Left lung (tissue), 10 donors: ENCODE data around the gene FAM89B. TPM values are rescaled to one million over a fixed set of nuclear protein-coding genes. Genes with fewer than 3 reads are reported as not detected.

ENCODE experiments used
- ATAC-seq: fragments of 200-7000 bp; cut with Tn5 transposase; one replicate; pipeline ENCODE4 v1.9.1; 2020; ENCODE audit warnings: moderate library complexity
- DNase-seq, 4 donors: peaks; one replicate each; pipeline ENCODE4 v3.0.0-alpha.2; 2013 to 2020
- H3K27ac ChIP-seq, 2 donors: fragments of 200-600 bp; sonication (generic) in 1 of 2; one replicate each; pipeline versions ENCODE4 v1.5.0 to v1.8.0; 2020 to 2021
- H3K27me3 ChIP-seq, 2 donors: fragments of 200-600 bp; sonication (generic) in 1 of 2; one replicate each; pipeline versions ENCODE4 v1.5.0 to v1.8.0; 2020 to 2021
- H3K36me3 ChIP-seq, 2 donors: fragments of 200-600 bp; sonication (generic) in 1 of 2; one replicate each; pipeline versions ENCODE4 v1.5.0 to v1.8.0; 2020 to 2021
- H3K4me1 ChIP-seq, 2 donors: fragments of 200-600 bp; one replicate each; pipeline ENCODE4 v1.8.0; 2021
- H3K4me3 ChIP-seq, 2 donors: fragments of 200-600 bp; sonication (generic) in 1 of 2; one replicate each; pipeline versions ENCODE4 v1.5.0 to v1.8.0; 2020 to 2021; ENCODE audit warnings: mild to moderate bottlenecking in 1 of 2
- H3K9me3 ChIP-seq, 2 donors: fragments of 200-600 bp; sonication (generic) in 1 of 2; one replicate each; pipeline versions ENCODE4 v1.5.0 to v1.8.0; 2020 to 2021
- intact Hi-C, 2 donors: fragments of 100-400 bp; cut with DNase I; formaldehyde crosslinking; loops; one replicate each; pipeline versions ENCODE4 v1.11.2 to v1.14.2; 2022
- polyA plus RNA-seq, 6 donors: library from polyadenylated mRNA; unstranded; fragments of 120-200 nt; gene quantifications; one replicate each; pipeline ENCODE4 v1.2.1, GENCODE V29; 2013; ENCODE audit not compliant: insufficient read length in 6 of 6
- total RNA-seq, 2 donors: library from RNA; stranded (reverse); fragmentation: NEBNext Ultra II Directional; extraction: Animal tissue kit (Norgen Biotek cat#: 25700); gene quantifications; one replicate each; pipeline ENCODE4 v1.2.1, GENCODE V29; 2021
- TF ChIP-seq, protein P1 (sequence below), 2 donors: fragments of 200-600 bp; sonication (generic) in 1 of 2; IDR thresholded peaks; one replicate each; pipeline versions ENCODE4 v1.5.0 to v1.8.0; 2021; ENCODE audit warnings: antibody characterized with exemption in 2 of 2
- donor health status: DM: no; HTN: yes; CAD: no.
- donor health status: DM: no; HTN: no; CAD: no.

Gene FAM89B
- total and polyA plus RNA-seq, 8 donors, result 20.7 to 57.5 (median 34.9) TPM

DNA sequence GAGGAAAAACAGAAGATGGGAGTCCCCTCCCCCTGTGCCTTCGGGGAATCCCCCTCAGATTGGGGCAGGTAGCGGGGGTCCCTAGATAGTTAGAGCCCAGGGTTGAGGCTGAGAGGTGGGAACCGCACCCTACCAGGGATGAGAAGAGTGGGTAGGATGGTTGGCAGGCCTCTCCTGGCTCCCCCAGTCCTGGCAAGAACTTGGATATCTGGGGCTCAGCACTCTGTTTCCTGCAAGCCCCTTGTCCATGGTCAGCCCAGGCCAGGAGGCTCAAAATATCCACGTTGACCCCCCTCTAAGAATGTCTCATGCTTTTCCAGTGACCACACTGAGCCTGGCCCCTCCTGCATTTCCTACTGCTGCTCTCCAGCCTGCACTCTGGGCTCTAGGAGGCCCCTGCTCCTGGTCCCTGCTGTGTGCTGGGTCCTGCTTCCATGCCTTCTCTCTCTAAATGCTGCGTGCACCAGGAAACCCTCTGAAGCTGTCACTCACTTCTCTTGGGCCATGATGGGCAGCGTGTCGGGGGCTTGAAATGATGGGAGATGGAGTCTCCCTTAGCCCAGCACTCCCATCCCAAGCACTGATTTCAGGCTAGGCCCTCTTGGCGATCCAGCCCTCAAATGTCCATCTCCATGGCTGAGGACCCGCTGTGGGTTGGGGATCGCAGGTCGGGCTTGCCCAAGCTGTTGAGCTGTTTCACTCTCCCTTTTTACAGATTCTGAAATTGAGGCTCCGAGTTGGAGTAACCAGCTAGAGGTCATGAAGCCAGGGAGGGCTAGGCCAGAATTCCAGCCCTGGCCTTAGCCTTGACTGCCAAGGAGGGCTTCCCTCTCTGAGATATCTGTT, 39.6 kb downstream of the FAM89B start:
- peak overlapping the region; percentile 84 to 89 for H3K27ac ChIP-seq
- DNase-seq, result no peak
- H3K36me3 ChIP-seq, result peaks cover 0 to 34% of the 10 kb centered on the region in 2 donors
- H3K27me3 ChIP-seq, result no peaks in the 10 kb centered on the region
- peak overlapping the region; percentile 68 to 72 for H3K4me3 ChIP-seq
- no peak for ATAC-seq
- TF ChIP-seq, protein P1, sequence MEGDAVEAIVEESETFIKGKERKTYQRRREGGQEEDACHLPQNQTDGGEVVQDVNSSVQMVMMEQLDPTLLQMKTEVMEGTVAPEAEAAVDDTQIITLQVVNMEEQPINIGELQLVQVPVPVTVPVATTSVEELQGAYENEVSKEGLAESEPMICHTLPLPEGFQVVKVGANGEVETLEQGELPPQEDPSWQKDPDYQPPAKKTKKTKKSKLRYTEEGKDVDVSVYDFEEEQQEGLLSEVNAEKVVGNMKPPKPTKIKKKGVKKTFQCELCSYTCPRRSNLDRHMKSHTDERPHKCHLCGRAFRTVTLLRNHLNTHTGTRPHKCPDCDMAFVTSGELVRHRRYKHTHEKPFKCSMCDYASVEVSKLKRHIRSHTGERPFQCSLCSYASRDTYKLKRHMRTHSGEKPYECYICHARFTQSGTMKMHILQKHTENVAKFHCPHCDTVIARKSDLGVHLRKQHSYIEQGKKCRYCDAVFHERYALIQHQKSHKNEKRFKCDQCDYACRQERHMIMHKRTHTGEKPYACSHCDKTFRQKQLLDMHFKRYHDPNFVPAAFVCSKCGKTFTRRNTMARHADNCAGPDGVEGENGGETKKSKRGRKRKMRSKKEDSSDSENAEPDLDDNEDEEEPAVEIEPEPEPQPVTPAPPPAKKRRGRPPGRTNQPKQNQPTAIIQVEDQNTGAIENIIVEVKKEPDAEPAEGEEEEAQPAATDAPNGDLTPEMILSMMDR (IDR thresholded peaks at IDR 0.05), result no peak
- intact Hi-C loops, result no loop called here
- no peaks in the 10 kb centered on the region for H3K9me3 ChIP-seq
- H3K4me1 ChIP-seq, result peaks cover 47 to 72% of the 10 kb centered on the region in 2 donors

DNA sequence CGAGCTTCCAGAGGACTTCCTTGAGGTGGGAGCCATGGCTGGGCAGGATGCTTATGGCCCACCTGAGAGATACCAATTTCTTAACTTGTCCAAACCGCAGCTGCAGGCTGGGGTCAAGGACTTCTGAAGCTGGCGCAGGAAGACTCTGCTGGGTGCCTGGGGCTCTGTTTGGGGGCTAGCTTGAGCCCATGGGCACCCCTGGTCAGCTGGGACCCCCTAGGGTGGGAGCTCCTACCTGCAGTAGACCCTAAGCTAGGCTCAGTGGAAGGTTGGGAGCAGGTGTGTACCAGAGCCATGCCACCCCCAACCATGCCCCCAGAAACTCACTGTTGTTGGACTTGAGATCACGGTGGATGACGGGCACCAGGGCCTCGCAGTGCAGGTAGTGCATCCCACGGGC, 40.4 kb downstream of the FAM89B start:
- peaks cover 0 to 34% of the 10 kb centered on the region in 2 donors for H3K36me3 ChIP-seq
- no peak for ATAC-seq

DNA sequence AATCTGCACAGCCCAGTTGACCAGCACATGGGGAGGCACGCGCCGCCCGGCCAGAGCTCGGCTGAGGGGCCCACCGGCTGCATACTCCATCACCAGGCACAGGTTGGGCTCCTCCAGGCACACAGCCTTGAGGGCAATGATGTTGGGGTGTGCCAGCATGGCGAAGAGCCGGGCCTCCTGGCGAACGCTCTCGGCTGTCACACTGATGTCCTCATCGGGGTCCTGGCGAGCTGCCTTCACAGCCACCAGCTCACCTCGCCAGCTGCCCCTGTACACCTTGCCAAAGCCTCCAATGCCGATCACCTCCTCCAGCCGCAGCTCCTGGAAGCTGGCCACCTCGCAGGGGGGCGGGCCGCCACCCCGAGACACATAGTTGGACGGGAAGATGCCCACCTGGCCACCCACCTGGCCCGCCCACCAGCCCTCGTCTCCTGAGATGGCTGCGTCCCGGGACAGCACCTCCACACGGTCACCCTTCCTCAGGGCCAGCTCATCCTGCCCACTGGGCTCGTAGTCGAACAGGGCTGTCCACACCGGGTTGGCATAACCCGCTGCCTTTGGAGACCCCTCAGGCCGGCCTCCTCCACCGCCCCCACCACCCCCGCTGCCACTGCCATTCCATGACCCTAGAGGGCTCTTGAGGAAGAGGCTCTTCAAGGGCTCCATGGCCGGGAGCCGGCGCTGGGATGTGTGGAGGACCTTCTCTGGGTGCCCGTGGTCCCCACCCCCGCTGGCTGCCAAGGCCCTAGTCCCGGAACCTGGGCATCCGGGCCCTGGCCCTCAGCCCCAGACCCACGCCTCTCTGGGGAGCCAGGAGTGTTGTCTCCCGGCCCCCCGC, 41.0 kb downstream of the FAM89B start:
- Histone ChIP-seq H3K27ac (peak overlapping the region; percentile 84 to 89), H3K4me3 (peak overlapping the region; percentile 68 to 72), H3K27me3 (no peaks in the 10 kb centered on the region), H3K36me3 (peaks cover 0 to 34% of the 10 kb centered on the region in 2 donors), H3K9me3 (no peaks in the 10 kb centered on the region), H3K4me1 (peaks cover 46 to 72% of the 10 kb centered on the region in 2 donors)
- TF ChIP-seq, protein P1 (IDR thresholded peaks at IDR 0.05), result no peak
- ATAC-seq (peak; percentile 0), DNase-seq (peak in 1 of 4 donors; percentile 85)
- intact Hi-C loops, result no loop called here

More for the DNA sequence above, 40.4 kb downstream of the FAM89B start:
- H3K27ac ChIP-seq, result peak overlapping the region; percentile 84 to 89
- peaks cover 47 to 74% of the 10 kb centered on the region in 2 donors for H3K4me1 ChIP-seq
- no peaks in the 10 kb centered on the region for H3K9me3 ChIP-seq
- peak overlapping the region; percentile 68 to 72 for H3K4me3 ChIP-seq
- no peak for DNase-seq
- H3K27me3 ChIP-seq, result no peaks in the 10 kb centered on the region
- intact Hi-C loops, result no loop called here
- TF ChIP-seq, protein P1 (IDR thresholded peaks at IDR 0.05), result no peak

DNA sequence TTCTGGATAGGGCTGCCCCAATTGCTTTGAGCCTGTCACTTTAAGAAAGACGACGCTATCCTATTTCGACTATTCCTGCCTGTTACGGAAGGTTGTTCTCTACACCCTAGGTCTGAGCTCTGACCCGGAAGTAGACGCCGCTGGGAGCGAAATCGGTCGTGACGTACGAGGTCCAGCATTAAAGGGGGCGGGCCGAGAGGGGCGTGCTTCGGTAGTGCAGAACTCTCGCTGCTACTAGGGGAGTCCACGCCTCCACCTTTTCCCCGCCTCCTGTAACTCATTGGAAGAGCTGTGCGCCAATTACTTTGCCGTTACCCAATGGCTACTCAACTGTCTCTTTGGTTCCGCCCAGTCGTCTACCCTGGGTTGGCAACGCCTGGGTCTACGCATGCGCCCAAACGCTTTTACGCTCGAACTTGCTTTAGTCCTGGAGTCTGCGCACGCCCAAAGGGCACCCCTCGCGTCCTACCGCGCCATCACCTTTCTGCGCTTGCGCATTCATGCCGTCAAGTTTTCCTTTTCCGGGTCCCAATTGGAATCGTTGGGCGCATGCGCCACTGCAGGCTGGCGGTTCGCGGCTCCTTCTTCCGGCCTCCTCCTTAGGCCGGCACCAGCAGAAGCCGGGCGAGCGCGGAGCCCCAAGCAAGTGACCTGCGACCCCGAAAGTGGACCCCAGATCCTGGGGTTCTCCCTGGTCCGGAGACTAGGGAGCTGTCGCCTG, 43.1 kb downstream of the FAM89B start, which contains the start of gene PCNX3:
Gene PCNX3 (plus strand): TSS at position 548 of the 721 bp plus-strand sequence. CDS start 536 bp downstream, outside the sequence.
- peak; percentile 84 for ATAC-seq
- intact Hi-C loops, result no loop called here
- Histone ChIP-seq H3K4me1 (peaks cover 37 to 51% of the 10 kb centered on the region in 2 donors), H3K27ac (peak within 1 kb of the TSS; percentile 84 to 89), H3K36me3 (peaks cover 0 to 37% of the 10 kb centered on the region in 2 donors), H3K27me3 (no peaks in the 10 kb centered on the region), H3K4me3 (peak within 1 kb of the TSS; percentile 72 to 100), H3K9me3 (no peaks in the 10 kb centered on the region)
- TF ChIP-seq, protein P1 (IDR thresholded peaks at IDR 0.05), result no peak
- DNase-seq, result peak; percentile 98 to 100 (median 100)
